Hypothalamus (tissue), 51 donors: ENCODE data around the gene DLGAP1.
"Not testable (repeated sequence)": the region's sequence is repeated elsewhere in the genome, so short reads cannot be mapped to it uniquely, and the experiment has no call there.

ENCODE experiments used
- DNase-seq, 51 donors: peaks; one replicate each; lab custom pipeline; 2025; lab: John Stamatoyannopoulos, UW

The DLGAP1 gene

GRCh38 chr18:4293337-4293736, 161.8 kb downstream of the DLGAP1 start:
- DNase-seq = no peak

- no peak for DNase-seq
These were observed 162.4 kb downstream of the DLGAP1 start for GRCh38 chr18:4292696-4293095.

GRCh38 chr18:4287340-4287739, 167.8 kb downstream of the DLGAP1 start:
- not testable (repeated sequence) for DNase-seq

GRCh38 chr18:4286256-4286655, 168.9 kb downstream of the DLGAP1 start:
- DNase-seq = no peak

GRCh38 chr18:4285525-4285924, 169.6 kb downstream of the DLGAP1 start:
- DNase-seq = no peak

- no peak for DNase-seq
These were observed 170.6 kb downstream of the DLGAP1 start for GRCh38 chr18:4284528-4284927.

GRCh38 chr18:4283746-4284291, 171.3 kb downstream of the DLGAP1 start:
- DNase-seq = no peak

- DNase-seq = no peak
These were observed 172.2 kb downstream of the DLGAP1 start for GRCh38 chr18:4282954-4283353.

- DNase-seq = no peak
These were observed 178.0 kb downstream of the DLGAP1 start for GRCh38 chr18:4276953-4277585.

- DNase-seq = no peak
These were observed 183.2 kb downstream of the DLGAP1 start for GRCh38 chr18:4271952-4272351.

- no peak for DNase-seq
These were observed 184.1 kb downstream of the DLGAP1 start for GRCh38 chr18:4270988-4271387.

- DNase-seq = no peak
These were observed 185.1 kb downstream of the DLGAP1 start for GRCh38 chr18:4270016-4270415.

GRCh38 chr18:4267641-4268040, 187.5 kb downstream of the DLGAP1 start:
- no peak for DNase-seq

GRCh38 chr18:4264347-4264791, 190.7 kb downstream of the DLGAP1 start:
- peak in 2 of 51 donors; percentile 5 to 13 for DNase-seq

GRCh38 chr18:4260107-4260506, 195.0 kb downstream of the DLGAP1 start:
- DNase-seq = no peak

GRCh38 chr18:4256766-4257417, 198.2 kb downstream of the DLGAP1 start:
- DNase-seq = no peak

- no peak for DNase-seq
These were observed 200.3 kb downstream of the DLGAP1 start for GRCh38 chr18:4254840-4255239.

- DNase-seq = no peak
These were observed 202.3 kb downstream of the DLGAP1 start for GRCh38 chr18:4252829-4253228.

- DNase-seq = no peak
These were observed 203.2 kb downstream of the DLGAP1 start for GRCh38 chr18:4251873-4252272.

- DNase-seq = no peak
These were observed 203.9 kb downstream of the DLGAP1 start for GRCh38 chr18:4251206-4251605.

- DNase-seq = no peak
These were observed 205.0 kb downstream of the DLGAP1 start for GRCh38 chr18:4250141-4250540.

GRCh38 chr18:4248686-4249085, 206.4 kb downstream of the DLGAP1 start:
- no peak for DNase-seq
